GM19438 (cell line): ENCODE data around the gene RAPGEF3.

Source experiments
- ATAC-seq: cut with Tn5 transposase; IDR thresholded peaks from one replicate; pipeline ENCODE4 v1.9.1; 2021; ENCODE audit warnings: low read depth; ENCODE audit not compliant: unreplicated experiment

RAPGEF3 gene

DNA sequence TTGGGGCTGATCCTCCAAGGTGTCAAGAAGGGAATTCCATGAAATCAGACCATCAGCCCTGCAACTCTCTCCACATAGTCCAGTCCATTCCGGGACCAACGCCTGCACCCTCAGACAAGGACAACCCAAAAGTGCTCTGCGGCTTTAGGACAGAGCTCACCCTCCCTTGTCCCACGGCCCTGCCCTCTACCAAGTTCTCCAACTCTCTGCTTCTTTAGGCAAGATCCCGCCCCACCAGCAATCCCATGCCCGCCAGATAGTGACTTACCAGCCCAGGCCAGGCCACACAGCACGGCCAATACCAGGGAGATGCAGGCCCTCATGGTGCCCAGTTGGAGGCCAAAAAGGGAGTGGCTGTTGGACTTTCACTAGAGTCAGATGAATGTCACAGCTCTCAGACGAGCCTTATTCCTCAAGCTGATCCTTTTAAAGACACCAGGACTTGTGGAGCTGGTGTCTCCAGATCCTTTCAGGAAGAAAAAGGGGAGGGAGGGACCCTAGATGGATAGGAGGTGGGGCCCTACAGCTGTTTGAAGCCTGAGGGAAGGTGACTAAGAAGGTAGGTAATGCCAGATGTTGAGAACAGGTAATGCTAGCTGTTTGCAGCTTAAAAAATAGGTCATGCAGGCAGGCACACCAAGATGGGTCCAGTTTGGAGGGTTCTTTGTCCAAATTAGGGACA, 33.4 kb downstream of the RAPGEF3 start, which contains the start of gene ENDOU:
Gene ENDOU, minus strand, starts transcription at position 400 of the 682 bp plus-strand sequence. Its CDS starts 77 bp downstream, at position 323.
- no peak for ATAC-seq

DNA sequence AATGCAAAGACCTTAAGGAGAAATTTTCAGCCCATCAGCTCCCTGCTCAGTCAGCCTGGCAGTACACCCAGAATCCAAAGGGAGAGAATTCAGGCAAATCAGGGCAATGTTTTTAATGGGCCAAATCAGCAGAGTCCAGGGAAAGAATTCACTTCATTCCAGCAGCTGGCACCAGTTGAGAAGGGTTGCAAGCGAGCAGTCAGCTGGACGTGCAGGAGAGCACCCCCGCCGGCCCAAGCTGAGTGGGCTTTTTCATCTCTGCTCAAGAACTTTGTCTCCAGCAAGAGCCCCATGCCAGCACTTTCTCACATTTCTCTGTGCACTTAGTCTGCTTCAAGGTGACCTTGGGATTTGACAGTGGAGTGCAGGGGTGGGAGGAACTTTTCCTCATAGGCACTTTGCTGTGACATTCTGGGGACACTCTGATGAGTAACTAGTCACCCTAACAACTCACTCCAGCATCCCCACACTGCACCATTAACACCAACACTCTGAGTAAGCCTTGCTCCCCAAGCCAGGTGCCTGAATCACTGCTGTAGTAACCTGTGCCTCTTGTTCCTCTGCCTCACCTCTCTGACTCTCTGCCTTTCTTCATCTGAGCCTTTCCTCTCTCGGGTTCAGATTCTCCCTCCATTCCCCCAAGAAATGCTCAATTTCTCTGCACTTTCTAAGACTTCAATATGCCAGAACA, 35.6 kb downstream of the RAPGEF3 start:
- no peak for ATAC-seq

DNA sequence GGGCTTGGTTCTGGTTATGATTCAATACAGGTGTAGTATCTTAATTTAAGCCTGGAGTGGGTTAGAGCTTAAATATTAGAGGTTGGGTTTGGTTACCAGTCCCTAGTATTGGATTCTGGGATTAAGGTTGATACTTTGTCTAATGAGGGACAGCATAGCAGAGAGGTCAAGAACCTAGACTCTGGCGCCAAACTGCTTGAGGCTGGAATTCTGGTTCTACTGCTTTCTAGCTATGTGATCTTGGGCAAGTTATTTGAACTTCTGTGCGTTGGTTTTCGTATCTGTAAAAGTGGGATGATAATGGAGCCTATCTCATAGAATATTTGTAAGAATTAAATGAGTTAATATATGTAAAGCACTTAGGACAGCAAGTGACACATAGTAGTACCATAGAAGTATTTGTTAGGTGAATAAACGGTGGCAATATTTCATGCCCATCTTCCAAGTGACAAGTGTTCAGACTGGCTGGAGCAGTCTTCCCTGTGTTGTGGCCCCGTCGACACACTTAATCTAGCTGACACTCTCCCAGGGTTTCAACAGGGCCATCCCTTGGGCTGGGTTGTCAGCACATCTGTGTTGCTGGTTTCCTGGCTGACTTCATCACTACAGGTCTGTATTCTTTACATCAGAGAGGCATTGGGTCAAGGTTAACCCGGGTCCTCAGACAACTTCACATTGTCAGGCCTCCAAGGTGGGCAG, 36.4 kb downstream of the RAPGEF3 start:
- ATAC-seq = no peak

DNA sequence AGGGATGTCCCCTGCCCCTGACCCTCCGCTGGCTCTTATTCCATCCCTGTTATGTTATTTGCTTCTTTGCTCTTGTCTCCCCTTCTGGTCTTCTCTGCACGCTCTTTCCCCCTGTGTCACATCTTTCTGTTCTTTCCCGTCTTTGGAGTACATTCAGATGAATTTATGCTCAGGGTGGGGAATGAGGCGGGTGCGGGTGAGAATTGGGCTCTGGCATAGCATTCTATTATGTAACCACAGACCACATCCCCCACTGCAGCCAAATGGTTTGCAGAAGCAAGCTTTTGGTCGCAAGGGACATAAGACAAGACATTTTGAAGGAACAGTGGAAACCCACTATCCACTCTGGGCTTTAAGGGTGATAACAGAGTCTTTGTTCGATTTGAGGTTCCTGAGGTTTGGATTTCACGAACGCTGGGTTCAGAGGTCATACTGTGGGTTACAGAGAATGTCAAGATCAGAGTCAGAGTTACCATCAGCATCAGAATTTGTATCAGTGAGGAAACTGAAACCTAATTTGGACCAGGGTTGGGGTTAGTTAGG, 37.2 kb downstream of the RAPGEF3 start:
- ATAC-seq = no peak

DNA sequence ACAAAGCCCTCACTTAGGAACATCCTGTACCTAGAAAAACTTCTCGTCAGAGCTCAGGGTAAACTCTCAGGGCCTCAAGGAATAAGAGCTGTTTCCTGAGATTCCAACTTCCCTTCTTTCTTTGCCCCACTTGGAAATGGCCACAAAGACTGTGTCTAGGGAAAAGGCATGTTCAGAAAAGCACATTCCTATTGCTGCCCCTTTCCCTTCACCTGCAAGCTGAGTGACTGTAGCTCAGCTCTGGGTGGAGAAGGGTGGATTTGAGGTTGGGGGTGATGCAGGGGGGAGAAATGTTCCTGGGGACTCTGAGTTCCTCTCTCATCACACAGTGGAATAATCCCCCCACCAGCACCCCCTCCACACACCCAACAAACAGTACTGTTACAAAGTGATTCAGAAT, 40.1 kb downstream of the RAPGEF3 start:
- no peak for ATAC-seq

DNA sequence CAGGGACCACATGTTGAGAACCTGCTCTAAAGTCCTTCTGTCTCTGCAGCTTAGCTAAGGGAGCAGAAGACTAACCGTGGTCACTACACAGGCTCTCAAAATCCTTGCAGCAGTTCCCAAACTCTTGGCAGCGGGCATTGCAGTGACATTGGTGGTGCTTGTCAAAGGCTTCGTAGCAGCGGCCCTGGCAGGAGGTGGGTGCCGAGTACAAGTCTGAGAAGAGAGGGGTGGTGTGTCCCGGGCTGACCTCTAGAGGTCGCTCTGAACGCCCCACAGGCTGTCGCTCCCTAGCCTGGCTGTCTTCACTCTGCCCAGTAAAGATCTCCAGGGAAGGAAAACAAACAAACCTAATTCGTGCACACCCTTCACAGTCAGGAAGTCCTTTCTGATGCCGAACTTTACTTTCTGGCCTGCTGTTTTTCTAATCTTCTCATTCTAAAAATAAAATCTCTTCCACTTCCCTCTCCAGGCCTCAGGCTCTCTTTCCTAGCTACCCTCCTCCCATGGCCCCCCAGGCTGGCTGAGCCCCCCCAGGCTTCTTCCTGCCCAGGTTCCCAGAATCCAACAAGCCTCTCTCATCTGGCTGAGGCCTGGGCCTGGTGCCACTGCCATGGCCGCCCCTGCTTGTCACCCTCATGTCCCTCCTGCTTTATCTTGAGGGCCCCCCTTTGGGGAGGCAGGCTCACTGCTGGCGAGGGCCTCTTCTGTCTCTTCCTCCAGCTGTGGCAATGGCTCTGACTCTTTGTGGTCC, 41.1 kb downstream of the RAPGEF3 start:
- peak; percentile 84 for ATAC-seq

DNA sequence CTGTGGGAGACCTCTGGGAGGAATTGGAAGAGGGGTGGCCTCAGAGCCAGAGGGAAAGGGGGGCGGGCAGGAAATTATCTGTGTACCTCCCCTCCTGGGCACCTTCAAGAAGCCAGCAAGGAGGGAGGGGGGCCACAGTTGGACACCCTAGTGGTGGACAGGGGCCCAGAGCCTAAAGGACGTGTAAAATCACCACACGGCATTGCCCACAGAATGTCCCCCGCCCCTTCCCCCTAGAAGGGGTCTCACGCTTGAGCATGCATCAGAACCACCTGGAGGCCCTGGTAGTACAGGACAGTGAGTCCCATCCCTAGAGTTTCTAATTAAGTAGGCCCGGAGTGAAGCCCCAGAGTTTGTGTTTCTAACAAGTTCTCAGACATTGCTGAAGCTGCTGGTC, 41.6 kb downstream of the RAPGEF3 start:
- ATAC-seq = no peak

DNA sequence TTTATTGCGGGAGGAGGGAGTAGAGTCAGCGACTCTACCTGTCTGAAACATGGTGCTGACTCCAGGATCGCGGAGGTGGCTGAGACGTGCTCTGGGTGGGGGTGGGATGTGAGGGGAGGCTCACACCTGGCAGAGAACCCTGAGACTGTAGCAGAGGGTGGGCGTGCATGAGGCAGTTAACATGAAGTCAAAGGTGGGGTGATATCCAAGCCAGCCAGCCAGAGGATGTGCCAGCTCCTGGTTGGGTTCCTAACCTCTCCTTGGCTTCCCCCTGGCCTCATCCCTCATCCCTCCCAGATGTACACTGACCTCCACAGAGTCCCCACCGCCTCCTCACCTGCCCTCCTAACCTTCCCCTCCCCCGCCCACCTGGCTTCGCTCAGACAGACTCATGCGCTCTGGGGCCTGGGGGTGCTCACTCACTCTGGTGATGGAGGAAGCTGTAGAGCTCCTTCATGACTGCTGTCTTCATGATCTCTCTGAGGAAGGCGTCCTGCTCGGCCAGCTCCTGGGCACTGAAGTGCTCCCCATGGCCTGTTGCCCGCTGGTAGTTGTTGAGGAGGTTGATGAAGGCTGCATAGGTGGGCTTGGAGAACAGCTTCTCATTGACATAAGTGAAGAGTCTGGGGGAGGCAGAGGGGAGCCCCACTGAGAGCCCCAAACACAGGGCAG, 42.7 kb downstream of the RAPGEF3 start:
- ATAC-seq = no peak

DNA sequence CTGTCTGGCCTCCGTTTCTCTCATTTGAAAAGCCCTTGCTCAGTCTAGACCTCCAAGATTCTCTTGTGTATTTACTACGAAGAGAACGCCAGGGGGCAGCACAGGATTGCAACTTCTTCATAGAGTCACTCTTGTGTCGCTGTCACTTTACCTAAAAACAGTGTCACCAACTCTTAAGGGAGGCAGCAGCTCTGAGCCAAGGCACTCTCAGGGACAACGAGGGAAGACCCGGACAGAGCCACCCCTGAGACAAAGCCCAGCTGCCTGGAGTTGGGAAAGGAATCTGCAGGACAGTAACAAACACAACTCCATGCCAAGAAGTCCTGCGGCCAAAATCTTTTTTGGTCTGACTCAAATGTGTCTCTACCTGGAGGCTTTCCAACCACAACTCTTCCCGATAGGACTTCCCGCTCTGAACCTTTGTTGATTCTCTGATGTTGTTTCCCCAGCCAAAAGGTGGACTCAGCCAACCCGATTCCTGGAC, 43.2 kb downstream of the RAPGEF3 start:
- ATAC-seq = no peak

DNA sequence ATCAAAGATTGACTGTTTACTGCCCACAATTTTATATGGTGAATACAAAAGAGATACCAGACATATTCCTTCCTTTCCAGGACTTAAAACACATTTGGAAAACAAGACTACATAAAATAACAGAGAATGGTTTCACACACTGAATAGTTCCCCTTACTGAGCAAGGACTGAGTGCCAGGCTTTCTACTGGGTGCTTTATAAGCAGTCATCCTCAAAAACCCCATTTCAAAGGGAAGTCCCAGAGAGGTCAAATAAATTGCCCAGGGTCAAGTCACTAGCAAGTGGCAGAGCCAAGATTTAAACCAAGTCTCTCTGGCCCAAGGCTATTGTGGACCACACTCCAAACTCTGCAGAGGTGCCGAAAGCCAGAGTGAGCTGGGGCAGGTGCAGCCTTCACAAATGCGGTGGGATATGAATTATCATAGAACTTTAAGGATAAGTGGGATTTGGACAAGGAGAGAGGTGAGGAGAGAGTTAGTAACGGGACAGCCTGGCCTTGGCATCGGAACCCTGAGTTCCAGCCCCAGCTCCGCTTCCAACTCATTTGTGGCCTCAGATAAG, 43.8 kb downstream of the RAPGEF3 start:
- ATAC-seq = no peak

DNA sequence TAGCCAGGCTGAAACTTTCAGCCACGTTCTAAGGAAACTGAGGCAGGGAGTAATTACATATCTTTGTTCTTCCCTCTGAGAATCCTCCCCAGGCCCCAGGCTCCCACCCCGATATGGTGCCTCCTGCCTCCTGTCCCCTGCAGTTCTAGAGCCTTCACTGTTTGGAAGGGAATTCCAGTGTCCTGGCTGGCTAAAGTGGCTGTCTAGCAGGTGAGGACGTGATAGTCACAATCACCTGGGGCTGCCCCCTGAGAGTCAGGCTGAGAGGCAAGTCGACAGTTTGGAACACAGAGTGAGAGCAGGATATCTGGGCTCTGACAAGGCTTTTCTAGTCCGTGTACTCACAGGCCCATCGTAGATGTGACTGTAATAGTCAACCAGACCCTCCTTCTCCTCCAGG, 46.5 kb downstream of the RAPGEF3 start:
- no peak for ATAC-seq

DNA sequence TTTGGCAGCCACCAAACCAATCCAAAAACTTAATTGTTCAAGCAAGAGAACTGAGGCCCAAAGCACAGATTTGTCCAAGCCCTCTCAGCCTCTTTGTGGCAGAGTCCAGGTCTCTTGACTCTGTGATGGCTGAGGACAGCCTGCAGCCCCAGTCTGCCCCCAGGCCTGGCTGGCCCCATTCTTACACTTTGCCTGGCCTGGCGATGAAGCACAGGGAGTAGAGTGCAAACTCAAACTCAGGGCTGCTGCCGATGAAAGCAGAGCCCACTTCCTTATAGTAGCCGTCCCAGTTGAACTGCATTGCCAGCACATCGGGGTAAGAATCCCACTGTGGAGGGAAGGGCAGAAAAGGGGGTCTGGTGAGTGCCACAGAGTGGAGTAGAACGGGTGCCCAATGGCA, 47.2 kb downstream of the RAPGEF3 start:
- ATAC-seq = no peak

DNA sequence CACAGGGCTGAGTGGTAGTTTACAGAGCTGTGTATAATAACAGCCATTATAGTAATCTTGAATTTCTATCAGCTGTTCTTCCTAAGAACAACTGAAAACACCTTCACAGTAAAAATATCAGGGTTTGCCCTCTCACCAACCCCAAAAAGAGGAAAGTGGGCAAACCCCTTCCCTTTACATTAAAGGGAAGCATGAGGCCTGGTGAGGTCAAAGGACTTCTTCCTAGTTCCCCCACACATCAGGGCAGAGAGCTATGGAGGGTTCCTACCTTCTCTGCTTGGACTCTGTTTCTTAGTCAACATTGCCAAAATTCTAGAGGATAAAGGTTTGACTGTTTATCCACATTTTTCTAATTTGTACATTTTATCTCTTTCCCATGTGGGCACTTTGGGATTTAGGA, 48.4 kb downstream of the RAPGEF3 start:
- ATAC-seq = no peak

DNA sequence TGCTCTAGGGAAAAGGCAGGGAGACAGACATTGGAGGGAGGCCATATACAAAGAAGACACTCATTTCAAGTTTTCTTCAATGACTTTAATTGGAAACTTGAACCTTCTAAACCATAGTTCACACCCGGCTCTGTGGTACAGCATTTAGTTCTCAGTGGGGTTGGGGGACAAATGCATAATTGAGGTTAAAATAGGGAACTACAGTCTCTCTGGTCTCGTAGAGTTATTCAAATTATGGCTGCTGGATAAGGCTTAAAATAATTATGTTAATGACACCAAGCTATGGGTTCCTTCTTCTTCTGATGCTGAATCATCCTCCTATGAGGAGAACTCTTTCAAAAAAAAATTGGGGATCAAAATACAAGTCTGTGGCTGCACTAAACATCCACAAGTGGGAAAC, 49.0 kb downstream of the RAPGEF3 start:
- ATAC-seq = no peak

DNA sequence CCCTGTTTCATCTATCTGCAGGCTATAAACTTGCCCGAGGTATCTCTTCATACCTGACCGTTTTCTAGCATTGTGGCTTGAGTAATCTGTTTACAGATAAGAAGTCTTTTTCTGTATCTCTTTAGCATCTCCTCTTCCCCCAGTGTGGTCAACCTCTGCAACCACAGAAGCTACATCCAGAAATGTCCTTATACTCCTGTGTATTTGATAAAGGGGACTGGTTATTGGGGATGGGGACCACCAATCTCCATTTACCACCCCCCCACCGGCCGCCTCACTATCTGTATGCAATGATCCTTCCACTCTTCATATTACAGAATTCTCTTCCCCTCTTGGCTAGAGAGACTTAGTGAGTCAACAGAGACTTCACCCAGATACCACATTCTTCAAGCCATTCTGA, 49.4 kb downstream of the RAPGEF3 start:
- no peak for ATAC-seq

DNA sequence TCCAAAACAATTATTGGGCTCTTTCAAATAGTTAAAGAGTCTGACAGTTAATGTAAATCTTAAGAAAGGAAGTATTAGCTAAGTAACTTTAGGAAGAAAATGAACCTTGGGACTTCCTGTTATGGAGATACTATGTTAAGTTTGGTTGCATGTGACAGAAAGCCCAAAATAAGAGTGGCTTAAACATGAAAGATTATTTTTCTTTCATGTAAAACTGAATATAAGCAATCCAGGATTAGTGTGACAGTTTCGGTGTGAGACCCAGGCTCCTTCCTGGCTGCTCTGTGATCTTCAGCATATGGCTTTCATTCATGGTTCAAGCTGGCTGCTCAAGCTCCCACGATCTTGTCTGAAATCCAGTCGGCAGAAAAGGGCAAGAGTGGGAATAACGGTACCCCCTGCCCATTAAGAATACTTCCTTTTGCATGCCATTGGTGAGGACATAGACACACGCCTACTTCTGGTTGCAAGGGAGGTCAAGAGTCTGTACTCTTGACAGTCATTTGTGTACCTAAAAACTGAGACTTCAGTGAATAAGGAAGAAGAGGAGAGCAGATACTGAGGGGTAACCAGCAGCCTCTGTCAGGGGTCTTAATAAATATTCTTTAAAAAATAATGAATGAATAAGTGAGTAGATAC, 50.7 kb downstream of the RAPGEF3 start:
- no peak for ATAC-seq

DNA sequence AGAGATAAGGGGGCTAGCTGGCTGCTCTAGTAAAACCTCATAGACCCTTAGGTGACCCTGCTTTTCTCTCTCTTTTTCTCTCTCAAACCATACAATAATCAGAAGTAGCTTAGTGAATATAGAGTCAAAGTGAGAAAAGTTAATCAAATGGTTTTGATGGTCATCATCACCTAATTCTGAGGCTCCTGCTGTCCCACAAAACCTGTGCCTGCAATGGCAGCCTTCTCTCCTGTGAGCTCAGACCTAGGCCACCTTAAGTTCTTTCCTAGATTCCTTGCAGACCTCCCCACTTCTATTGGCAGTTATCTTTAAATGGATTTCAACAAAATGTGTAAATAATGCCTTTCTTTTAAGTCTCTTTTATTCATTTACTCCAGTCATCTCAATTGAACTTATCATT, 51.3 kb downstream of the RAPGEF3 start:
- ATAC-seq = no peak

DNA sequence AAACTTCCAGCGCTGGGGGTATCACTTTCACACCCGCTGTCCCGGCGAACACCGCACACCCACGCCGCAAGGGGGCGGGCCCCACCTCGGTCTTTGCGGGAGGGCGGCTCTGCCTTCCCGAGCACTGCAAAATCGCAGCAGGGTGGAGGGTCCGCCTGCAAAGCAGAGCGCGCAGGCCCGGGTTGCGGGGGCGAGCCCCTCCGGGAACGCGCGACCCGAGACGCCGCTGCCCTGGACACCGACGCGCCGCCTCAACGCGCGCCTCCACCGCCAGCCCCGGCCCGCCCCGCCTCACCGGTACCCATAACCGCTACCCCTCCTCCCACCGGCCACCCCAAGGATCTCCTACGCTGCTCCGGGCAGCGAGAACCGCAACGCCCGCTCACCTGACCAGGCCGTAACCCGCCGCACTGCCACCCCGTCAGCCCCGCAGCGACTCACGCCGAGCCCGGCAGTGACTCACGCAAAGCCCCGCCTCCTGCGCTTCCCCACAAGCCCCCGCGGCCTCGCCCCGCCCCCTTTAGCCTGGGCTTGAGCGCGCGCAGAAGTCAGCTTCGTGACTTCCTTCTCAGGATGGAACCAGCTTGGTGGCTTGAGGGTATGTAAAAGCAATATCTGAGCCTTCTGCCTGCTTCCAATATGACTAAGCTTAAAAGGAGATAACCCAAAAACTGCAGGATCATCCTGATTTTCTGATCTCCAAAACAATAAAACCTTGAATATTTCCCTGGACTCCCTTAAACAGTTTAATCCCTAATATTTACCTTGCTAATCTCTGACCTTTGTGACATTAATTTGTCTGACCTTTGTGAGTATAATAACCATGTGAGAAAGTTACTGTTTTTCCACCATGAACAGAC, 52.9 kb downstream of the RAPGEF3 start, which contains the start of gene RPAP3:
Gene RPAP3, minus strand, starts transcription at position 465 of the 860 bp plus-strand sequence. CDS start 3,190 bp downstream, outside the sequence.
- peak; percentile 84 for ATAC-seq
